H1 (cell line): ENCODE measurements around the gene CDNF. TPM values are rescaled to one million over a fixed set of nuclear protein-coding genes. Genes with fewer than 3 reads are reported as not detected.

Source experiments
- BACH1 ChIP-seq: IDR thresholded peaks from 2 replicates; pipeline ENCODE4 v1.6.1; 2012; ENCODE audit warnings: low read length, improper control_type of control experiment
- BRCA1 ChIP-seq: IDR thresholded peaks from 2 replicates; pipeline ENCODE4 v1.6.1; 2012; ENCODE audit warnings: low read depth, low read length, improper control_type of control experiment
- CBX8 ChIP-seq: fragments of 300-800, 300-1000 bp; sonication (generic); IDR thresholded peaks from 2 replicates; pipeline ENCODE4 v1.7.1; 2016; ENCODE audit warnings: low read depth, low read length, borderline replicate concordance
- FOSL1 ChIP-seq: IDR thresholded peaks from 2 replicates; pipeline ENCODE4 v1.6.1; 2011; ENCODE audit warnings: mild to moderate bottlenecking, low read depth, low read length, moderate library complexity; ENCODE audit not compliant: insufficient read depth
- GTF2F1 ChIP-seq: IDR thresholded peaks from 2 replicates; pipeline ENCODE4 v1.6.1; 2012; ENCODE audit warnings: low read depth, low read length, improper control_type of control experiment, borderline replicate concordance
- SAP30 ChIP-seq: fragments of 300-600 bp; sonication (generic); IDR thresholded peaks from 2 replicates; pipeline ENCODE4 v1.7.1; 2012; ENCODE audit warnings: low read length, moderate library complexity, mild to moderate bottlenecking, inconsistent platforms; ENCODE audit not compliant: insufficient read depth, insufficient replicate concordance
- TAF7 ChIP-seq: optimal IDR thresholded peaks from 2 replicates; pipeline ENCODE3; 2011; ENCODE audit warnings: low read depth, mild to moderate bottlenecking, inconsistent platforms, low read length, moderate library complexity, borderline replicate concordance
- TEAD4 ChIP-seq: IDR thresholded peaks from 2 replicates; pipeline ENCODE4 v1.6.1; 2012; ENCODE audit warnings: low read depth, low read length, inconsistent platforms, mixed read lengths
- polyA plus RNA-seq, 7 experiments: library from polyadenylated mRNA; depleted of rRNA in 3 of 7; stranded (reverse) in 5 of 7; unstranded in 2 of 7; fragments of >200 nt in 5 of 7; fragments of 200-250 nt in 2 of 7; gene quantifications; 1 replicate in 5 of 7; 2 replicates in 1 of 7; 4 replicates in 1 of 7; pipeline versions ENCODE4 v1.2.1 to v1.2.3, GENCODE V29; 2011 to 2013; ENCODE audit warnings: missing spikeins in 2 of 7, mixed read lengths in 2 of 7
- total RNA-seq: library from RNA; stranded (reverse); fragmentation: NEBNext Ultra II Directional; extraction: Animal tissue kit (Norgen Biotek cat#: 25700); gene quantifications from 2 replicates; pipeline ENCODE4 v1.2.1, GENCODE V29; 2021
- TF ChIP-seq, protein P1 (sequence below): fragments of 300-600 bp; sonication (generic); IDR thresholded peaks from 2 replicates; pipeline ENCODE4 v1.7.1; 2012; ENCODE audit warnings: low read length, moderate library complexity, mild to moderate bottlenecking, inconsistent platforms; ENCODE audit not compliant: insufficient replicate concordance

The CDNF gene
- total and polyA plus RNA-seq, 2 of the 8 experiments (the other 6 are each of a cell fraction or from before 2014, with no cell fraction given) = 0.32 to 0.67 TPM

DNA sequence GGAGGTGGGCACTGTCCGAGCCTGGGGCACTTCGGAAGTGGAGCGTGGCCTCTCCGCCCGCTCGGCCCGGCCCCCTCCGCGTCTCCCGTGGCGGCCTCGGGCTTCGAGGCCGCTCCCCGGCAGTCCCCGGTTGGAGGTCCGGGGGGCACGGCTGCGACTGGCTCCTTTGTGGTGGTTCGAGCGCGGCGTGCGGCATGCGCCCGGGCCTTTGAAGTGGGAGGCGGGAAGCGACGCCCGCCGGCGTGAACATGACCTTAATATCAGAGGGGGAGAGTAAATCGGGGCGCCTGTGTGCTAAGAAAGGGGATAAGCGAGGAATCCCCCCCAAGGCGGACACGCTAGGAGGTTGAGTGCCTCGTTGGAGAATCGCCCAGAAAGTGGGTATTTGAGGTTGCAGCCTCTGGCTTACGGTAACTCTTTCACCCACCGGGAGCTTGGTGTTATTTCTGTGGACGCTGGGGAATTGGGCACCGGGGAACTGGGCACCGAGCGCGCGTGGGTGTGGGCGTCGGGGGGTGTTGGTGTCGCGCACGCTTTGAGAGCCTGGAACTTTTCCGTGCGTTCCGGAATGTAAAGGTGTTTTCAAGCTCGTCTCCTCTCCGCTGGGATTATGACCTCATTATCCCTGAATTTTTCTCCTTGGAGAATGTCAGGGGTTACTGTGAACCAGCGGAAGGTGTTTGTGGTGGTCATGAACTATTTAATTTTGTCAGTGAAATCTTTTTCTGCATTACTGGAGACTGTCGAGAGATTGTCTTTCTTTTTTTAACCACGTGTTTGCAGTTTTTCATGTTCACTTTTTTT lies 41.5 kb upstream of the CDNF start (continued):
- TF ChIP-seq, protein P1, sequence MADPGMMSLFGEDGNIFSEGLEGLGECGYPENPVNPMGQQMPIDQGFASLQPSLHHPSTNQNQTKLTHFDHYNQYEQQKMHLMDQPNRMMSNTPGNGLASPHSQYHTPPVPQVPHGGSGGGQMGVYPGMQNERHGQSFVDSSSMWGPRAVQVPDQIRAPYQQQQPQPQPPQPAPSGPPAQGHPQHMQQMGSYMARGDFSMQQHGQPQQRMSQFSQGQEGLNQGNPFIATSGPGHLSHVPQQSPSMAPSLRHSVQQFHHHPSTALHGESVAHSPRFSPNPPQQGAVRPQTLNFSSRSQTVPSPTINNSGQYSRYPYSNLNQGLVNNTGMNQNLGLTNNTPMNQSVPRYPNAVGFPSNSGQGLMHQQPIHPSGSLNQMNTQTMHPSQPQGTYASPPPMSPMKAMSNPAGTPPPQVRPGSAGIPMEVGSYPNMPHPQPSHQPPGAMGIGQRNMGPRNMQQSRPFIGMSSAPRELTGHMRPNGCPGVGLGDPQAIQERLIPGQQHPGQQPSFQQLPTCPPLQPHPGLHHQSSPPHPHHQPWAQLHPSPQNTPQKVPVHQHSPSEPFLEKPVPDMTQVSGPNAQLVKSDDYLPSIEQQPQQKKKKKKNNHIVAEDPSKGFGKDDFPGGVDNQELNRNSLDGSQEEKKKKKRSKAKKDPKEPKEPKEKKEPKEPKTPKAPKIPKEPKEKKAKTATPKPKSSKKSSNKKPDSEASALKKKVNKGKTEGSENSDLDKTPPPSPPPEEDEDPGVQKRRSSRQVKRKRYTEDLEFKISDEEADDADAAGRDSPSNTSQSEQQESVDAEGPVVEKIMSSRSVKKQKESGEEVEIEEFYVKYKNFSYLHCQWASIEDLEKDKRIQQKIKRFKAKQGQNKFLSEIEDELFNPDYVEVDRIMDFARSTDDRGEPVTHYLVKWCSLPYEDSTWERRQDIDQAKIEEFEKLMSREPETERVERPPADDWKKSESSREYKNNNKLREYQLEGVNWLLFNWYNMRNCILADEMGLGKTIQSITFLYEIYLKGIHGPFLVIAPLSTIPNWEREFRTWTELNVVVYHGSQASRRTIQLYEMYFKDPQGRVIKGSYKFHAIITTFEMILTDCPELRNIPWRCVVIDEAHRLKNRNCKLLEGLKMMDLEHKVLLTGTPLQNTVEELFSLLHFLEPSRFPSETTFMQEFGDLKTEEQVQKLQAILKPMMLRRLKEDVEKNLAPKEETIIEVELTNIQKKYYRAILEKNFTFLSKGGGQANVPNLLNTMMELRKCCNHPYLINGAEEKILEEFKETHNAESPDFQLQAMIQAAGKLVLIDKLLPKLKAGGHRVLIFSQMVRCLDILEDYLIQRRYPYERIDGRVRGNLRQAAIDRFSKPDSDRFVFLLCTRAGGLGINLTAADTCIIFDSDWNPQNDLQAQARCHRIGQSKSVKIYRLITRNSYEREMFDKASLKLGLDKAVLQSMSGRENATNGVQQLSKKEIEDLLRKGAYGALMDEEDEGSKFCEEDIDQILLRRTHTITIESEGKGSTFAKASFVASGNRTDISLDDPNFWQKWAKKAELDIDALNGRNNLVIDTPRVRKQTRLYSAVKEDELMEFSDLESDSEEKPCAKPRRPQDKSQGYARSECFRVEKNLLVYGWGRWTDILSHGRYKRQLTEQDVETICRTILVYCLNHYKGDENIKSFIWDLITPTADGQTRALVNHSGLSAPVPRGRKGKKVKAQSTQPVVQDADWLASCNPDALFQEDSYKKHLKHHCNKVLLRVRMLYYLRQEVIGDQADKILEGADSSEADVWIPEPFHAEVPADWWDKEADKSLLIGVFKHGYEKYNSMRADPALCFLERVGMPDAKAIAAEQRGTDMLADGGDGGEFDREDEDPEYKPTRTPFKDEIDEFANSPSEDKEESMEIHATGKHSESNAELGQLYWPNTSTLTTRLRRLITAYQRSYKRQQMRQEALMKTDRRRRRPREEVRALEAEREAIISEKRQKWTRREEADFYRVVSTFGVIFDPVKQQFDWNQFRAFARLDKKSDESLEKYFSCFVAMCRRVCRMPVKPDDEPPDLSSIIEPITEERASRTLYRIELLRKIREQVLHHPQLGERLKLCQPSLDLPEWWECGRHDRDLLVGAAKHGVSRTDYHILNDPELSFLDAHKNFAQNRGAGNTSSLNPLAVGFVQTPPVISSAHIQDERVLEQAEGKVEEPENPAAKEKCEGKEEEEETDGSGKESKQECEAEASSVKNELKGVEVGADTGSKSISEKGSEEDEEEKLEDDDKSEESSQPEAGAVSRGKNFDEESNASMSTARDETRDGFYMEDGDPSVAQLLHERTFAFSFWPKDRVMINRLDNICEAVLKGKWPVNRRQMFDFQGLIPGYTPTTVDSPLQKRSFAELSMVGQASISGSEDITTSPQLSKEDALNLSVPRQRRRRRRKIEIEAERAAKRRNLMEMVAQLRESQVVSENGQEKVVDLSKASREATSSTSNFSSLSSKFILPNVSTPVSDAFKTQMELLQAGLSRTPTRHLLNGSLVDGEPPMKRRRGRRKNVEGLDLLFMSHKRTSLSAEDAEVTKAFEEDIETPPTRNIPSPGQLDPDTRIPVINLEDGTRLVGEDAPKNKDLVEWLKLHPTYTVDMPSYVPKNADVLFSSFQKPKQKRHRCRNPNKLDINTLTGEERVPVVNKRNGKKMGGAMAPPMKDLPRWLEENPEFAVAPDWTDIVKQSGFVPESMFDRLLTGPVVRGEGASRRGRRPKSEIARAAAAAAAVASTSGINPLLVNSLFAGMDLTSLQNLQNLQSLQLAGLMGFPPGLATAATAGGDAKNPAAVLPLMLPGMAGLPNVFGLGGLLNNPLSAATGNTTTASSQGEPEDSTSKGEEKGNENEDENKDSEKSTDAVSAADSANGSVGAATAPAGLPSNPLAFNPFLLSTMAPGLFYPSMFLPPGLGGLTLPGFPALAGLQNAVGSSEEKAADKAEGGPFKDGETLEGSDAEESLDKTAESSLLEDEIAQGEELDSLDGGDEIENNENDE = no peak
- TF ChIP-seq SAP30 (peak; percentile 15), TEAD4 (no peak), TAF7 (no peak), GTF2F1 (no peak), FOSL1 (no peak), BACH1 (peak; percentile 38; the same call in 1 of the 2 replicates), CBX8 (no peak), BRCA1 (no peak)
